GM21447 (cell line): ENCODE results near the gene TCN2.
"Not testable (repeated sequence)": the region's sequence is repeated elsewhere in the genome, so short reads cannot be mapped to it uniquely, and the experiment has no call there.

Experiments used
- ATAC-seq: cut with Tn5 transposase; IDR thresholded peaks from one replicate; pipeline ENCODE4 v1.9.1; 2021; ENCODE audit not compliant: unreplicated experiment

TCN2 gene

DNA sequence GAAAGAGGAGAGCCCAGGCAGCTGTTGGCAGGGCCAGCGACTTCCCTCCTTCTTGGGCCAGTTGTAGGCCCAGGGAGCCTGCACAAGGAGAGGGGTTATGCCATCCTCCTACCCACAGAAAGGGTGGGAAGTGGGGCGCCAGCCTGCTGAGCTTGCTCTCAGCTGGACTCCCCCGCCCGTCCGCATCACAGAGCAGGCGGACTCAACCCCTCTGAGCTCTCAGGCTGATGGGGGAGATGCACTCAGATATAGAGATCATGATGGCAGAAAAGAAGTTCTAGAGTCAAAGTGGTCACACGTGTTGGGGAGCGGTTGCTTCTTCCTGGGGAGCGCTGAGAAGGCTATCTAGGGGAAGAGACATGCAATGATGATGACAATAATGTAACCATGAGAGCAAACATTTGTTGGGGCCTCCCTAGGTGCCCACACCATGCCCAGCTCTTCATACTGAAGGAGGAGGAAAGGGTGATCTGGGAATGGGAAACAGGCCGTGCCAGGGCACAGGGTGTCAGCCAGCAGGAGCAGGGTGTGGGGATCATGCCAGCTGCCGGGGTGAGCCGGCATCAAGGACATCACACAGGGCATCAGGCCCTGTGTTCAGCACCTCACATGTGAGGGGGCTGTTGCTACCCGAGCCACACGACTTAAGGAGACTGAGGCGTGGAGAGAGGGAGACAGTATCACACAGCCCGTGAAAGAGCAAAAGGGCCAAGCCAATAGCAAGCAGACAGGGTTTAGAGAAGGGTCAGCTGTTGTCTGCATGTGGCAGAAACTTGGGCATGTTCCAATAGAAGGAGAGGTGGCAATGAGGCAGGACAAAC lies 36.3 kb downstream of the TCN2 start:
- ATAC-seq, result no peak

DNA sequence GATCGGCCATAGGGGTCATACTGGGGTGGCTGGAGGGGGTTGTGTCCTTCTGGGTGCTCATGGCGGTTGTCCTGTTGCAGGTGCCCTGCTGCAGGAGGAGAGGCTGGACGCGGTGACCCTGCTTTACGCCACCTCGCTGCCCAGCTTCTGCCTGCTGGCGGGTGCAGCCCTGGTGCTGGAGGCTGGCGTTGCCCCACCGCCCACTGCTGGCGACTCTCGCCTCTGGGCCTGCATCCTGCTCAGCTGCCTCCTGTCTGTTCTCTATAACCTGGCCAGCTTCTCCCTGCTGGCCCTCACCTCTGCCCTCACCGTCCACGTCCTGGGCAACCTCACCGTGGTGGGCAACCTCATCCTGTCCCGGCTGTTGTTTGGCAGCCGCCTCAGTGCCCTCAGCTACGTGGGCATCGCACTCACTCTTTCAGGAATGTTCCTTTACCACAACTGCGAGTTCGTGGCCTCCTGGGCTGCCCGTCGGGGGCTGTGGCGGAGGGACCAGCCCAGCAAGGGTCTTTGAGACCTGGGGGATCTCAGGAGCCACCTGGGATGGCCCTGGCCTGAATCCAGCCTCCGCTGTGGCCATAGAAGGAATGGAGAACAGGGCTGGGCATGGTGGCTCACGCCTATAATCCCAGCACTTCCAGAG lies 39.7 kb downstream of the TCN2 start:
- no peak for ATAC-seq

GRCh38 chr22:30647536-30647935 lies 40.6 kb downstream of the TCN2 start:
- no peak for ATAC-seq

DNA sequence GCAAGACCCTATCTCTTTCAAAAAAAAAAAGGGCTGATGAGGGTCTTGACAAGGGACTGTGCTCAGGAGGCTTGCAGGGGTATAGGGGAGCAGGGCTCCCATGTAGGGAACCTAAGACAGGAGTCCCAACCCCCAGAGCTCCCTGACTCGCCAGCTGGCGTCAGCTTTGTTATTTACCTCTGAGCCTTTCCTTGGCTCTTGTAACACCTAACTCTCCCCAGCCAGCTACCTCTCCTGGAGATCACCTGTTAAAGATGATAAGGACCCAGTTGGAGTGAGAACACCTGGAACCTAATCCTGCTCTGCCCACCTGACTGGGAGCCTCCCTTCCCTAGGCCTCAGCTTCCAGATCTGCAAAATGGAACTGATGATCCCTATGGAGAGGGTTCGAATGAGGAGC lies 41.9 kb downstream of the TCN2 start:
- no peak for ATAC-seq

DNA sequence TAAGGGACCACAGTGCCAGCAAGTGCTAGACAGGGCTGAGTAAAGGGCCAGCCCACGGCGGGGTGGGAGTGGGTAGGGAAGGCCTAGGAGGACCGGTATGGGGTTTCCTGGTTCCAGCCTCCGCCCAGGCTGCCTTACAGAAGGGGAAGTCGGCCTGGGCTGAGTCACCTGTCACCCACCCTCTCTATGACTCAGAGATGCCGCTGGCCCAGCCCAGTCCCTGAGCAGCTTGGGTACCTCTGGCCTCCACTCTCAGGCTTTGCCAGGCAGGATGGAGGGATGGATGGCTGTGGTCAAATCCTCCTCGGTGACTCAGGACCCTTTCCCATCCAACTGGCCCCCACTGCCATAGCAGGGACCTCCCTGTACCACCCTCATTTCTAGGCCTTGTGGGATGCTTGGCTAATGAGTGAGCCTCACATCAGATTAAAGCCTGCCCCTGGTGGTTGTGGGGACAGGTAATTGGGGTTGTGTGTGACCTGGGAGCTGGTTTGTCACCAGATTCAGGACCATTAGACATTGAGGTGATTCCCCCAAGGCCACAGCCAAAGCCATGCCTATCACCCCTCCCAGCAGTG lies 42.5 kb downstream of the TCN2 start:
- ATAC-seq, result no peak

DNA sequence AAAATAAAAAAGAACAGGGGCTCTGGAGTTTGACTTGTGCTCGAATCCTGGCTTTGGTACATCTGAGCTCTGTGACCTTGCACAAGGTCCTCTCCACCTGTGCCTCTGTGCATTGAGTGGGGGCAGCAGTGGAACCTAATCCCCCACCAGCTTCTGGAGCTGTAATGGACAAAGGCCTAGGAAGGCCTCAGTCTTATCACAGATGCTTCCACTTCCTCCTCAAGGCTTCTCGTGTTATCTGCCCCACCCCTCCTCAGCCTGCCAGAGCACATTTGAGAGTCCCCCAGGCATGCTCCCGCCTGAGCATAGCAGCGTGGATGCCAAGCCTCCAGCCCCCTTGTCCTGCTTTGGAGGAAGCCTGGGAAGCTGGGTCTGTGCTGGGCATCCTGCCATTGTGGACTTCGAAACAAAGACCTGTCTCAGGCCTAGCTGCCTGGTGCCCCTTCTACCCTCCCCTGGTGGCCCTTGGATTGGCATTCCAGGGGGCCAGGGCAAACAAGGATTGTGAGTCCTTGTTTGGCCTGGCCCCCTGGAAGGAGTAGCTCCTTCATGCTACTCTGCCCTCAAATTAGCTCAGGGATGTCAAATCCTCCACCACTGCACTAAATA lies 43.6 kb downstream of the TCN2 start:
- ATAC-seq, result no peak

- no peak for ATAC-seq
Measured at GRCh38 chr22:30652852-30653251, 45.9 kb downstream of the TCN2 start.

- ATAC-seq, result no peak
Measured at GRCh38 chr22:30654361-30654760, 47.4 kb downstream of the TCN2 start.

- ATAC-seq, result no peak
Measured at GRCh38 chr22:30655532-30655931, 48.6 kb downstream of the TCN2 start.

- no peak for ATAC-seq
Measured at GRCh38 chr22:30662040-30662439, 55.1 kb downstream of the TCN2 start.

- no peak for ATAC-seq
Measured at GRCh38 chr22:30664798-30665197, 57.8 kb downstream of the TCN2 start.

DNA sequence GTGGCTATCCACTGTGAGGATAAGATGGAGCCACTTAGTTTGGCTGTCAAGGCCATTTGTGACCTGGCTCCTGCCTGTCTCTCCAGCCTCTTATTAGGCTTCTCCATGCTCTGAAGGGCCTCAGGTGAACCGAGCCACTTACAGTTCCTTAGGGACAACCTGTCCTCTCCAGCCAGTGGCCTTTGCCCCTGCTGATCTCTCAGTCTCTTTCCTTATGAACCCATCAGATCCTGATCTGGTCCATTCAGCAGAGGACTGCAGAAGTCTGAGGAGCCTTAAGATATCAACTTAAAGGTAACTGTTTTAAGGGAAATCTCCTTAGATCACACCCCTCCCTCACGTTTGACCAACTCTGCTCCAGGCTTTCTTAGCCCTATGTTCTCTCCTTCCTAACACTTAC lies 58.3 kb downstream of the TCN2 start:
- no peak for ATAC-seq

DNA sequence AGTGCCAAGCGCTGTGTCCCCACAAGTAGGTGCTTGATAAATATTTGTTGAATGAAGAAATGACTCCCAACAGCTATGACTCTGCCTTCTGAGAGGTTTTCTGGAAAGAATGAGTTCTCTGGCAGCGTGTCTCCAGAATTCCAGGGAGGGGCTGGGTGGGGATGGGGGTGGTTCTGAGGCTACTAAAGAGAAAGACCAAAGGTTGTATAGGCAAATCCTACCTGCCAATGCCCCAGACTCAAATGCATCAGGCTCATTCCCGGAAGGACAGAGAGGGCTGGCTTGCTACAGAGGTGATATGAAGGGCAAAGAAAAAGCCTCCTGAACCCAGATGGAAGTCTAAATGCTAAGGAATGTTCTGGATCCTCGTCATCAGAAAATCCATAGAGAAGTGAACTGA lies 58.8 kb downstream of the TCN2 start:
- ATAC-seq, result no peak

- peak; percentile 1 for ATAC-seq
Measured at GRCh38 chr22:30667107-30667493, 60.1 kb downstream of the TCN2 start.

DNA sequence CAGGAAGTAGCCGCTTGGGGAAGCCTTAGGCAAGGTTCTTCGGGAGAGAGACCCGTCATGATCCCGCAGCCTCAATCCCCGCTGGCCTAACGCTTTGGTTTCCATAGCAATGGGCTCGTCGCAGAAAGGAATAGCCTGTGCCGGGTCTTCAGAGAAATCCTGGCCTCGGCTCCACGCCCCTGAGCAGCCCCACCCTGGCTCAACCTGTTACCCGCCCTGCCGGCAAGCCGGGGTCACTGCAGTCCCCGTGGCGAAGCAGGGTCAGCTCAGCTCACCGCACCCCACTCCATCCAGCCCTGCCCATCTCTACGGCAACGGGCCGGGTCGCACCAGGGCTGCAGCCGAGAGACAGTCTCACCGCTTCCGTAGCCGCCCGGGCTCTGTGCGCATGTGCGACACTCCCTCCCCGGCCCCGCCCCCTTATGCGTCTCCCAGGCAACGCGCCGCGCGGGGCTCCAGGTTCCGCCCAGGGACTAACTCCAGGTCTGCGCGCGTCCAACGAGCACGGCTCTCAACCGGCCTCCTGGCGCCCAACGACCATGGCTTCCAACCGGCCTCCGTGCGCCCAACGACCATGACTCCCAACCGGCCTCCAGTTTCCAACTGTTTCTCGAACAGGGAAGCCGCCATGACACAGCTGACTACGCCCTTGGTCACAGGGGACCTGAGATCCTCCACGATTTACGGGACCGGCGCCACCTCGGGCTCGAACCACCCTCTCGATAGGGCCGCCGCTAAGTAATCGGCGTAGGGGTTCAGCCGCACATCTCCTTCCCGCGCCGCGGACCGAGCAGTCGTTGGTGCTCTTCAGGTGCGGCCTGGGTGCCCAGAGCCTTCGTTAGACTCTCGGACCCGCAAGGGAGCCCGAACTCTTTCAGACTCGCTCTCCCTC lies 60.8 kb downstream of the TCN2 start, which contains the start of gene DUSP18:
TSS of gene DUSP18 (minus strand) at position 382 of the 892 bp plus-strand sequence. CDS start 3,872 bp downstream, outside the sequence.
- ATAC-seq, result peak; percentile 86

GRCh38 chr22:30668386-30668710 lies 61.4 kb downstream of the TCN2 start:
- no peak for ATAC-seq

DNA sequence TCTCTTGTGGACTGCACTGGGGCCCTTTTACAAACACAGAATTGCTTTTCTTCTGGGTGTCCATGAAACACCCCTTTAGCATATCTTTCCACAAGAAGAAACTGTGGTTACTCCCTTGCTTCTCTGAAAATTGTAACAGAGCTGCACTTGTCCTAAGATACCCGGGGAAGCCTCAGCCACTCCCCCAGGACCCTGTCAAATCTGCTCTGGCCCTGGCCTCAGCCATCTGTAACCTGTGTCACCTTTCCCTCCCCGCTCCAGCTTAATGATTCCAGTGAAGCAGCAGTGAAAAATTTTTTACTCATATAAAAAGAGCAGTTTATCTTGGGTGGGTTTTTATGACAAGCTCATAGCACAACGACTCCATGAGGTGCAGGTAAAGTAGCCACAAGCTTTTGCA lies 64.1 kb downstream of the TCN2 start:
- ATAC-seq, result no peak

GRCh38 chr22:30673136-30673535 lies 66.2 kb downstream of the TCN2 start:
- ATAC-seq, result no peak

- no peak for ATAC-seq
Measured at GRCh38 chr22:30674482-30674881, 67.5 kb downstream of the TCN2 start.

GRCh38 chr22:30675436-30675835 lies 68.5 kb downstream of the TCN2 start:
- ATAC-seq, result no peak

GRCh38 chr22:30676565-30676964 lies 69.6 kb downstream of the TCN2 start:
- not testable (repeated sequence) for ATAC-seq
